ENCODE measurements around the gene HMGB3. TPM values are rescaled to one million over a fixed set of nuclear protein-coding genes. Genes with fewer than 3 reads are reported as not detected.
A peak's percentile ranks its signal among the peaks of the same experiment; 100 is the strongest.

Gene HMGB3
- total and polyA plus RNA-seq, 4 donors = 29.6 to 147 (median 88.5) TPM

DNA sequence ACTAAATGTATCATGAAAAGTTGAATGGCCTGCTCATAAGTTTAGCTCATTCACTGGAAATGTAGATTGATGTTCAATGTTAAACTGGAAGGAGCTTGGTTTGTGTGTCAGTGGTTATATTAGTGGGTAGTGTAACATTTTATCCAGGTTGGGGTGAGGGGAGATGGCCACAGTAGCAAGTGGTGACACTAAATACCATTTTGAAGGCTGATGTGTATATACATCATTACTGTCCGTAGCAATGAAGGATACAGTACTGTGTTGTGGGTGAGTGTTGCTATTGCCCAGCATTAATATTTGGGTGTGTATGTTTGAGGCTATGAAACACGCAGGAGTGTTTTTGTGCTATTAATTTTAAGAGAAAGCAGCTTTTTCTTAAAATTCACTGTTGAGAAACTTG lies 6.3 kb downstream of the HMGB3 start:
- H3K36me3 ChIP-seq (ENCODE audit: control insufficient read depth, insufficient read depth, low read length) = no peaks in the 10 kb centered on the region
- no peaks in the 10 kb centered on the region for H3K4me1 ChIP-seq (ENCODE audit: control insufficient read depth, insufficient read depth, low read length)
- no peak overlapping the region for H3K4me3 ChIP-seq (ENCODE audit: low read depth, low read length)
- no peaks in the 10 kb centered on the region for H3K27me3 ChIP-seq (ENCODE audit: control insufficient read depth, insufficient read depth, low read length)
- DNase-seq (ENCODE audit: low read depth in 4 of 6, low spot score in 6 of 6) = no peak
- H3K27ac ChIP-seq (ENCODE audit: low read depth, low read length) = no peak overlapping the region
- WGBS (ENCODE audit: insufficient coverage) = 71% methylated on average over 1 of the region's 2 CpGs
- H3K9me3 ChIP-seq (ENCODE audit: control insufficient read depth, insufficient read depth, low read length) = no peaks in the 10 kb centered on the region

DNA sequence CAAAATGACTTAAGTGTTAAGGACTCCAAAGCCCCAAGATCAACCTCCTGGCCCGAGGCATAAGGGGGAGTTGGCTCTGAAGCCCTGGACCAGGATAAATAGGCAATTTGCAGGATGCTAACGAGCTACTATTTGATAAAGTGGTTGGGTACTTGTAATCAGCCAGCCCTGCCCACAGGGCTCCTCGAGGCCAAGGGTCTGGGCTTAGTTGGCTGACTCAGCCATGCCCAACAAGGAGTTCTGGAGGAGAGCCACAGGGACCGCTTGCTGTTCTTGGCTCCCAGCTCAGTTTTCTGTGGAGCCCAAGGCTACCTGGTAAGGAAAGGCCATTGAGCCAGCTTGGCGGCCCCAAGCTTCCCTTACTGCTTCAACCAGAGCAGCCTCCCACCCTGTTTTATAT lies 7.8 kb downstream of the HMGB3 start:
- Histone ChIP-seq H3K9me3 (ENCODE audit: control insufficient read depth, insufficient read depth, low read length) (no peaks in the 10 kb centered on the region), H3K27ac (ENCODE audit: low read depth, low read length) (no peak overlapping the region), H3K27me3 (ENCODE audit: control insufficient read depth, insufficient read depth, low read length) (no peaks in the 10 kb centered on the region), H3K36me3 (ENCODE audit: control insufficient read depth, insufficient read depth, low read length) (no peaks in the 10 kb centered on the region), H3K4me3 (ENCODE audit: low read depth, low read length) (no peak overlapping the region), H3K4me1 (ENCODE audit: control insufficient read depth, insufficient read depth, low read length) (no peaks in the 10 kb centered on the region)
- no peak for DNase-seq (ENCODE audit: low read depth in 4 of 6, low spot score in 6 of 6)
- 58% methylated on average over 4 of the region's 5 CpGs for WGBS (ENCODE audit: insufficient coverage)

DNA sequence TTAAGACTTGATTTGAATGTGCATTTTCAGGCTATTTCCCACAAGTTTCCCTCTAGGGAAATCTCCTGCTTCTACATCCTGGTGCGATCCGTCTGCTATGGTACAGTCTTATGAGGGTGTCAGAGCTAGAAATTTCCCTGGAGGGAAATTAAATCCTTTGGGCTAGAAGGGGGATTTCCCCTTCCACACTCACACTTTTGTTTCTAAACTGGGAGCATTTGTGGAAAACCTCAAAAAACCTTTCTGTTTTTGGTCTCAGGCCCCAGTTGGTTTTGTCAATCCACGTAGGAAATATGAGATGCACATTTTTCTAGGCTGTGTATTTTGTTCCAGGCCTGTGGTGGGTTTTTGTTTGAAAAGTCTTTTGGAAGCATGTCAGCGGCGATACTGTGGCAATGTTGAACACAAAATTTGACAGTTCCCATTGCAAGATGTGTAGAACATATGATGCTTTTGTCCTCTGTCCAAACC lies 17.8 kb downstream of the HMGB3 start:
- Histone ChIP-seq H3K9me3 (ENCODE audit: control insufficient read depth, insufficient read depth, low read length) (no peaks in the 10 kb centered on the region), H3K4me3 (ENCODE audit: low read depth, low read length) (no peak overlapping the region), H3K36me3 (ENCODE audit: control insufficient read depth, insufficient read depth, low read length) (no peaks in the 10 kb centered on the region), H3K27ac (ENCODE audit: low read depth, low read length) (no peak overlapping the region), H3K4me1 (ENCODE audit: control insufficient read depth, insufficient read depth, low read length) (no peaks in the 10 kb centered on the region), H3K27me3 (ENCODE audit: control insufficient read depth, insufficient read depth, low read length) (no peaks in the 10 kb centered on the region)
- peak in 2 of 6 donors; percentile 57 to 89 for DNase-seq (ENCODE audit: low read depth in 4 of 6, low spot score in 6 of 6)
- 50% methylated on average over 1 of the region's 5 CpGs for WGBS (ENCODE audit: insufficient coverage)

DNA sequence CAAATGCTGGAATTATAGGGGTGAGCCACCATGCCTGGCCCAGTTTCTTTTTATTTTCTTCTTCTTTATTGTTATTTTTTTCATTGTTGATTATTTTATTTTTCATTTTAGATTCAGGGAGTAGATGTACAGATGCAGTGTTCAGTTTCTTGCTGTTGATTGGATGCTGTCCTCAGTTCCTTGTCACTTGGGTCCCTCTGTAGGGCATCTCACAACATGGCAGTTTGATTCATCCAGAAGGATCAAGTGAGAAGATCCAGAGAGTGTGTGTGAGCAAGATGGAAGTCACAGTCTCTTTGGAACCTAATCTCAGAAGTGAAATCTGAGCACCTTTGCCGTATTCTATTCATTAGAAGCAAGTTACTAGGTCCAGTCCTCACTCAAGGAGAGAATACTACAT lies 20.9 kb downstream of the HMGB3 start:
- no peak for DNase-seq (ENCODE audit: low read depth in 4 of 6, low spot score in 6 of 6)
- H3K4me1 ChIP-seq (ENCODE audit: control insufficient read depth, insufficient read depth, low read length) = no peaks in the 10 kb centered on the region
- WGBS (ENCODE audit: insufficient coverage) = no CpG with 5 or more reads among the region's 1 CpG

DNA sequence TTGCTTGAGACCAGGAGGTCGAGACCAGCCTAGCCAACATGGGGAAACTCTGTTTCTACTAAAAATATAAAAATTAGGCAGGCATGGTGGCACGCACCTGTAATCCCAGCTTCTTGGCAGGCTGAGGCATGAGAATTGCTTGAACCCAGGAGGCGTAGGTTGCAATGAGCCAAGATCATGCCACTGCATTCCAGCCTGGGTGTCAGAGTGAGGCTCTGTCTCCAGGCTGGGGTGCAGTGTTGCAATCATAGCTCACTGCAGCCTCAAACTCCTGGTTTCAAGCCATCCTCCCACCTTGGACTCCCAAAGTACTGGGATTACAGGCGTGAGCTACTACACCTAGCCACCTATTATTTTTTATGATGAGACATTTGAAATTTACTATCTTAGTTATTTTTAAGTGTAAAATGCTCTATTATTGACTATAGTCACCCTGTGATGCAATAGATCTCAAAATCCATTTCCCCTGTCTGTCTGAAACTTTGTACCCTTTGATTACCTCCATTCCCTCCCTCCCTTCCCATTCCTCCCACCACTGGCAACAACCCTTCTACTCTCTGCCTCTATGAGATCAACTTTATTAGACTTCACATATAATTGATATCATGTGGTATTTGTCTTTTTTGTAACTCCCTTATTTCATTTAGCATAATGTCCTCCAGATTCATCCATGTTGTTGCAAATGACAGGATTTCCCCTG lies 23.4 kb downstream of the HMGB3 start:
- H3K27ac ChIP-seq (ENCODE audit: low read depth, low read length) = no peak overlapping the region
- no peaks in the 10 kb centered on the region for H3K4me1 ChIP-seq (ENCODE audit: control insufficient read depth, insufficient read depth, low read length)
- 81% methylated on average over 3 of the region's 4 CpGs for WGBS (ENCODE audit: insufficient coverage)
- DNase-seq (ENCODE audit: low read depth in 4 of 6, low spot score in 6 of 6) = no peak
- no peaks in the 10 kb centered on the region for H3K27me3 ChIP-seq (ENCODE audit: control insufficient read depth, insufficient read depth, low read length)
- no peak overlapping the region for H3K4me3 ChIP-seq (ENCODE audit: low read depth, low read length)
- H3K36me3 ChIP-seq (ENCODE audit: control insufficient read depth, insufficient read depth, low read length) = no peaks in the 10 kb centered on the region
- no peaks in the 10 kb centered on the region for H3K9me3 ChIP-seq (ENCODE audit: control insufficient read depth, insufficient read depth, low read length)

More for the DNA sequence above, 20.9 kb downstream of the HMGB3 start:
- Histone ChIP-seq H3K27me3 (ENCODE audit: control insufficient read depth, insufficient read depth, low read length) (no peaks in the 10 kb centered on the region), H3K27ac (ENCODE audit: low read depth, low read length) (no peak overlapping the region), H3K9me3 (ENCODE audit: control insufficient read depth, insufficient read depth, low read length) (no peaks in the 10 kb centered on the region), H3K36me3 (ENCODE audit: control insufficient read depth, insufficient read depth, low read length) (no peaks in the 10 kb centered on the region), H3K4me3 (ENCODE audit: low read depth, low read length) (no peak overlapping the region)

DNA sequence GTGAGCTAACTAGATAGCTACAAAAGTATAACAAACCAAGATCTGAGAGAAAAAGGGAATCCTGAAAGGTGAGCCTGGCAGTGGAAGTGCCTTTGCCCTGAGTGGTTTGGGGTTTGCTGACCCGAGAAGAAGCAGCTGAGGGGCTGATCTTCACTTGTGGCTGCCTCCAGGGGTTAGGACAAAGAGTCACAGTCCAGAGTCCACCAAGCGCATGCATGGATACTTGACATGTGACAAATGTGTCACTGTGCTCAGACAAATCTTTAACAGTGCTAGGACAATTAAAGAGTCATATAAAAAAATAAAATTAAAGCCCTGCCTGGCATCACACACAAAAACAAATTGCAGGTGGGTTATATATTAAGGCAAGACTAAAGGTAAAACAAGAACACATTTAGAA lies 26.4 kb downstream of the HMGB3 start:
- no peak for DNase-seq (ENCODE audit: low read depth in 4 of 6, low spot score in 6 of 6)
- Histone ChIP-seq H3K36me3 (ENCODE audit: control insufficient read depth, insufficient read depth, low read length) (no peaks in the 10 kb centered on the region), H3K4me3 (ENCODE audit: low read depth, low read length) (no peak overlapping the region), H3K4me1 (ENCODE audit: control insufficient read depth, insufficient read depth, low read length) (no peaks in the 10 kb centered on the region), H3K27me3 (ENCODE audit: control insufficient read depth, insufficient read depth, low read length) (no peaks in the 10 kb centered on the region), H3K27ac (ENCODE audit: low read depth, low read length) (no peak overlapping the region), H3K9me3 (ENCODE audit: control insufficient read depth, insufficient read depth, low read length) (peaks cover 5% of the 10 kb centered on the region)
- WGBS (ENCODE audit: insufficient coverage) = 64% methylated on average over 1 of the region's 2 CpGs

DNA sequence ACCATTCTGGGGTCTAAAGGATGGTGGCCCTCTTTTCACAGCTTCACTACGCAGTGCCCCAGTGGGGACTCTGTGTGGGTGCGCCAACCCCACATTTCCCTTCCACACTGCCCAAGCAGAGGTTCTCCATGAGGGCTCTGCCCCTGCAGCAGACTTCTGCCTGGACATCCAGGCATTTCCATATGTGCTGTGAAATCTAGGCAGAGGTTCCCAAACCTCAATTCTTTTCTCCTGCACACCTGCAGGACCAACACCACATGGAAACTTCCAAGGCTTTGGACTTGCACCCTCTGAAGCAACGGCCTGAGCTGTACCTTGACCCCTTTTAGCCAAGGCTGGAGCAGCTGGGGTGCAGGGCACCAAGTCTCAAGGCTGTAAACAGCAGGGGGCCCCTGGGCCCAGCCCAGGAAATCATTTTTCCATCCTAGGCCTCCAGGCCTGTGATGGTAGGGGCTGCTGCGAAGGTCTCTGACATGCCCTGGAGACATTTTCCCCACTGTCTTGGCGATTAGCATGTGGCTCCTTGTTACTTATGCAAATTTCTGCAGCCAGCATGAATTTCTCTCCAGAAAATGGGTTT lies 30.1 kb downstream of the HMGB3 start:
- Histone ChIP-seq H3K27me3 (ENCODE audit: control insufficient read depth, insufficient read depth, low read length) (no peaks in the 10 kb centered on the region), H3K9me3 (ENCODE audit: control insufficient read depth, insufficient read depth, low read length) (peaks cover 5% of the 10 kb centered on the region), H3K4me1 (ENCODE audit: control insufficient read depth, insufficient read depth, low read length) (no peaks in the 10 kb centered on the region), H3K36me3 (ENCODE audit: control insufficient read depth, insufficient read depth, low read length) (no peaks in the 10 kb centered on the region), H3K4me3 (ENCODE audit: low read depth, low read length) (no peak overlapping the region), H3K27ac (ENCODE audit: low read depth, low read length) (no peak overlapping the region)
- WGBS (ENCODE audit: insufficient coverage) = 78% methylated on average over 5 of the region's 5 CpGs
- no peak for DNase-seq (ENCODE audit: low read depth in 4 of 6, low spot score in 6 of 6)

DNA sequence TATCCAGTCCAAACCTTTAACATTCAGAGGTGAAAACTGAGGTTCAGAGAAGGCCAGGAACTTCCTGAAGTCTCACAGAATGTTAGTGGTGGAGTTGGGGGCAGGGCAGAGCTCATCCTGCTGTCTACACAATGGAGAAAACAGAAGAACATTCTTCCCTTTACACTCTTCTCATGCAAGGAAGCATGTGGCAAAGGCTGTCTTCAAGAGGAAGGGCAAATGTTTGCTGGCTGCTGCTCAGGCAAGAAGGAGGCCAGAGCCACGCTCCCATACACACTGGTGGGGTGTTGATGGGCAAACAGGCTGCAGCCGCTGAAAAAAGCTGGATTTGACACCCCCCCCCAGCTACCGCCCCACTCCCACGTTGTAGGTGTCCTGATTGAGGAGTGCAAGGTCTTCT lies 32.5 kb downstream of the HMGB3 start:
- Histone ChIP-seq H3K27me3 (ENCODE audit: control insufficient read depth, insufficient read depth, low read length) (no peaks in the 10 kb centered on the region), H3K36me3 (ENCODE audit: control insufficient read depth, insufficient read depth, low read length) (no peaks in the 10 kb centered on the region), H3K9me3 (ENCODE audit: control insufficient read depth, insufficient read depth, low read length) (peaks cover 5% of the 10 kb centered on the region), H3K4me1 (ENCODE audit: control insufficient read depth, insufficient read depth, low read length) (no peaks in the 10 kb centered on the region), H3K4me3 (ENCODE audit: low read depth, low read length) (no peak overlapping the region), H3K27ac (ENCODE audit: low read depth, low read length) (no peak overlapping the region)
- WGBS (ENCODE audit: insufficient coverage) = 50% methylated on average over 1 of the region's 4 CpGs
- DNase-seq (ENCODE audit: low read depth in 4 of 6, low spot score in 6 of 6) = no peak

DNA sequence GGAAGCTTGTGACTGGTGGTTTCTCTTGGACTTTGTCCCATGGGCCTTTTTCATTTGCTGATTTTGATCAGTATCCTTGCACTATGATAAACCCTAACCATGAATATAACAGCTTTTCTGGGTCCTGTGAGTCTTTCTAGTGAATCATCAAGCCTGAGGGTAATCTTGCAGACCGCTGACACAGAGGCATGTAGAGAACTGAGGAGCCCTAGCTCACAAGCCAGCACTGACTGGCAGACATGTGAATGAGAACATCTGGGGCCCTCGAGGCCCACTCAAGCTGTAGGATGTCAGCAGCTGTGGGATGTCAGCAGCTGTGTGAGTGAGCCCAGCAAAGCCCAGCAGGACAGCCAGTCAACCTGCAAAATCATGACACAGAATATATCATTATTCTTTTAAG lies 36.7 kb downstream of the HMGB3 start:
- H3K27me3 ChIP-seq (ENCODE audit: control insufficient read depth, insufficient read depth, low read length) = no peaks in the 10 kb centered on the region
- no peak overlapping the region for H3K27ac ChIP-seq (ENCODE audit: low read depth, low read length)
- WGBS (ENCODE audit: insufficient coverage) = 75% methylated on average over 1 of the region's 2 CpGs
- H3K4me3 ChIP-seq (ENCODE audit: low read depth, low read length) = no peak overlapping the region
- no peak for DNase-seq (ENCODE audit: low read depth in 4 of 6, low spot score in 6 of 6)
- no peaks in the 10 kb centered on the region for H3K36me3 ChIP-seq (ENCODE audit: control insufficient read depth, insufficient read depth, low read length)
- no peaks in the 10 kb centered on the region for H3K9me3 ChIP-seq (ENCODE audit: control insufficient read depth, insufficient read depth, low read length)
- H3K4me1 ChIP-seq (ENCODE audit: control insufficient read depth, insufficient read depth, low read length) = no peaks in the 10 kb centered on the region

DNA sequence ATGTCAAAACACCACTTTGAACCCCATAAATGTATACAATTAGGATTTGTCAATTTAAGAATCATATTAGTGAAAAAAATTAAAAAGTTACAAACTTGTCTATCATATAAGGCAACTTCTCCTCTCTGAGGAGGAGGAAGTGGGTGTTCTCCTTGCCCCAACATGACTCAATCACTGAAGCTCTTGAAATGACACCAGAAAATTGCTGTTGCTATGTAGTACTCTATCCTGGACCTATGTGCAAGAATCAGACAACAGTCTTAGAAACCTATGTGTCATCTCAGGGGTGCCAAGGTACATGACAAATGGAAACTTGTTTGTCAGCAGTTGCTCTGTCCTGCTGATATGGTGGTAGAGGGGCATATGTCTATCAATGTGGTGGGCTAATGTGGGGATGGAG lies 47.7 kb downstream of the HMGB3 start:
- H3K27ac ChIP-seq (ENCODE audit: low read depth, low read length) = no peak overlapping the region
- H3K36me3 ChIP-seq (ENCODE audit: control insufficient read depth, insufficient read depth, low read length) = no peaks in the 10 kb centered on the region
- no peak for DNase-seq (ENCODE audit: low read depth in 4 of 6, low spot score in 6 of 6)
- H3K4me3 ChIP-seq (ENCODE audit: low read depth, low read length) = no peak overlapping the region
- no peaks in the 10 kb centered on the region for H3K9me3 ChIP-seq (ENCODE audit: control insufficient read depth, insufficient read depth, low read length)
- no peaks in the 10 kb centered on the region for H3K4me1 ChIP-seq (ENCODE audit: control insufficient read depth, insufficient read depth, low read length)
- no peaks in the 10 kb centered on the region for H3K27me3 ChIP-seq (ENCODE audit: control insufficient read depth, insufficient read depth, low read length)
